SU-DHL-6 (cell line): ENCODE results near the gene TRIM33.

ENCODE experiments used
- H2AFZ ChIP-seq: fragments of 200-600 bp; sonication (generic); 2 replicates; pipeline ENCODE4 v1.6.1; 2014; ENCODE audit warnings: low read depth, mild to moderate bottlenecking, moderate library complexity, mixed read lengths, antibody characterized with exemption, low read length; ENCODE audit not compliant: severe bottlenecking
- H3F3A ChIP-seq: fragments of 200-600 bp; shearing (Covaris generic); 2 replicates; pipeline ENCODE4 v1.6.0; 2016; ENCODE audit warnings: antibody characterized with exemption, mild to moderate bottlenecking; ENCODE audit not compliant: insufficient read depth
- H3K27ac ChIP-seq: fragments of 200-600 bp; sonication (generic); 2 replicates; pipeline ENCODE4 v1.5.1; 2016; ENCODE audit warnings: low read depth, mild to moderate bottlenecking, low read length, moderate library complexity, mixed read lengths
- H3K27me3 ChIP-seq: fragments of 200-600 bp; sonication (generic), shearing (Covaris generic); 2 replicates; pipeline ENCODE4 v1.6.0; 2014; ENCODE audit warnings: mild to moderate bottlenecking, low read length
- H3K36me3 ChIP-seq: fragments of 200-600 bp; sonication (generic); 2 replicates; pipeline ENCODE4 v1.6.1; 2014; ENCODE audit warnings: mild to moderate bottlenecking, low read length, mixed read lengths
- H3K4me2 ChIP-seq: fragments of 300-600, 200-600 bp; shearing (Covaris generic), sonication (generic); 2 replicates; pipeline ENCODE4 v1.6.0; 2014; ENCODE audit warnings: low read length, low read depth, mild to moderate bottlenecking; ENCODE audit not compliant: poor library complexity, severe bottlenecking
- H3K4me3 ChIP-seq: fragments of 200-600 bp; sonication (generic); 2 replicates; pipeline ENCODE4 v1.5.1; 2014; ENCODE audit warnings: antibody characterized with exemption, low read length, mild to moderate bottlenecking, mixed read lengths; ENCODE audit not compliant: insufficient read depth, poor library complexity, severe bottlenecking
- H3K79me2 ChIP-seq: fragments of 200-600 bp; sonication (generic); 2 replicates; pipeline ENCODE4 v1.6.1; 2014; ENCODE audit warnings: mild to moderate bottlenecking, low read length, moderate library complexity; ENCODE audit not compliant: insufficient read depth
- H3K9ac ChIP-seq: fragments of 200-600 bp; sonication (generic); 2 replicates; pipeline ENCODE4 v1.7.0; 2014; ENCODE audit warnings: mild to moderate bottlenecking, low read length
- H3K9me2 ChIP-seq: fragments of 200-600 bp; sonication (generic); replicated peaks from 2 replicates; pipeline ENCODE4 v1.6.1; 2014; ENCODE audit warnings: low read length; ENCODE audit not compliant: insufficient read depth
- H3K9me3 ChIP-seq: fragments of 200-600 bp; sonication (generic); 2 replicates; pipeline ENCODE4 v1.6.1; 2014; ENCODE audit warnings: low read length, mixed read lengths; ENCODE audit not compliant: insufficient read depth
- H4K20me1 ChIP-seq: fragments of 200-600 bp; sonication (generic); 2 replicates; pipeline ENCODE4 v1.6.1; 2014; ENCODE audit warnings: low read depth, mild to moderate bottlenecking, antibody characterized with exemption, low read length, moderate library complexity, mixed read lengths
- EZH2phosphoT487 ChIP-seq: fragments of 200-600 bp; sonication (generic), shearing (Covaris generic); conservative IDR thresholded peaks from 2 replicates; pipeline ENCODE4 v1.6.1; 2018; ENCODE audit warnings: mild to moderate bottlenecking, antibody characterized with exemption, low read length, moderate library complexity, mixed read lengths
- TF ChIP-seq, protein P1 (sequence below): fragments of 200-600 bp; sonication (generic); IDR thresholded peaks from one replicate; pipeline ENCODE4 v1.5.1; 2017; ENCODE audit warnings: antibody characterized with exemption, mild to moderate bottlenecking, low read length, moderate library complexity; ENCODE audit not compliant: insufficient read depth, poor library complexity, severe bottlenecking

The TRIM33 gene

DNA sequence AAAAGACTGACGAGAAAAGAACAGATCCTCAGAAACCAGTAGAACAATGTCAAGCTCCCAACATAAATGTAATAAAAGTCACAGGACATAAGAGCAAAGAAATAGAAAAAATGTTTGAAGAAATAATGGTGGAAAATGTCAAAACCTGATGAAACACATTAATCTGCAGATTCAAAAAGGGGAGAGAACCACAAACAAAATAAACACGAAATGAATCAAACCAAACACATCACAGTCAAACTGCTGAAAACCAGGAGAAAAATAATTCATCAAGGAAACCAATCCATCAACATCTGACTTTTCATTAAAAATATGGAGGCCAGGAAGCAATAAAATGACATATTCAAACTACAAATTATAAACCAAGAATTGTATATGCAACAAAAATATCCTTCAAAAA lies 31.9 kb downstream of the TRIM33 start:
- no peak overlapping the region for H3K27ac ChIP-seq
- H3K4me3 ChIP-seq, result no peak overlapping the region
- no peak overlapping the region for H2AFZ ChIP-seq
- no peak overlapping the region for H3K4me2 ChIP-seq
- no peaks in the 10 kb centered on the region for H3K27me3 ChIP-seq
- H3K36me3 ChIP-seq, result 0 out of 2 replicates have a peak, but pooled peaks cover 4% of the 10 kb centered on the region
- no peak overlapping the region for H3K9ac ChIP-seq
- H3F3A ChIP-seq, result peaks cover 11% of the 10 kb centered on the region
- peaks cover 20% of the 10 kb centered on the region for H4K20me1 ChIP-seq
- H3K9me2 ChIP-seq, result no peaks in the 10 kb centered on the region
- H3K79me2 ChIP-seq, result peaks cover 96% of the 10 kb centered on the region
- H3K9me3 ChIP-seq, result no peaks in the 10 kb centered on the region
- TF ChIP-seq EZH2phosphoT487, result no peak
- TF ChIP-seq, protein P1, sequence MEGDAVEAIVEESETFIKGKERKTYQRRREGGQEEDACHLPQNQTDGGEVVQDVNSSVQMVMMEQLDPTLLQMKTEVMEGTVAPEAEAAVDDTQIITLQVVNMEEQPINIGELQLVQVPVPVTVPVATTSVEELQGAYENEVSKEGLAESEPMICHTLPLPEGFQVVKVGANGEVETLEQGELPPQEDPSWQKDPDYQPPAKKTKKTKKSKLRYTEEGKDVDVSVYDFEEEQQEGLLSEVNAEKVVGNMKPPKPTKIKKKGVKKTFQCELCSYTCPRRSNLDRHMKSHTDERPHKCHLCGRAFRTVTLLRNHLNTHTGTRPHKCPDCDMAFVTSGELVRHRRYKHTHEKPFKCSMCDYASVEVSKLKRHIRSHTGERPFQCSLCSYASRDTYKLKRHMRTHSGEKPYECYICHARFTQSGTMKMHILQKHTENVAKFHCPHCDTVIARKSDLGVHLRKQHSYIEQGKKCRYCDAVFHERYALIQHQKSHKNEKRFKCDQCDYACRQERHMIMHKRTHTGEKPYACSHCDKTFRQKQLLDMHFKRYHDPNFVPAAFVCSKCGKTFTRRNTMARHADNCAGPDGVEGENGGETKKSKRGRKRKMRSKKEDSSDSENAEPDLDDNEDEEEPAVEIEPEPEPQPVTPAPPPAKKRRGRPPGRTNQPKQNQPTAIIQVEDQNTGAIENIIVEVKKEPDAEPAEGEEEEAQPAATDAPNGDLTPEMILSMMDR, result no peak

DNA sequence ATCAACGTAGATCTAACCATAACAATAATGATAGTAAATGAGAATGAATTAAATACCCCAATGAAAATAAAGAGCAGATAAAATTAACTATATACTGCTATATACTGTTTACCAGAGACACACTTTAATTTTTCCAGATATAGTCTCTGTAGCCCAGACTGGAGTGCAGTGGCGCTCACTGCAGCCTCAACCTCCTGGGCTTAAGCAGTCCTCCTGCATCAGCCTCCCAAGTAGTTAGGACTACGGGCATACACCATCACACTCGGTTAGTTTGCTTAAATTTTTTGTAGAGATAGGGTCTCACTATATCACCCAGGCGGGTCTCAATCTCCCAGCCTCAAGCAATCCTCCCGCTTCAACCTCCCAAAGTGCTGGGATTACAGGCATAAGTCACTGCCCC lies 37.2 kb downstream of the TRIM33 start:
- Histone ChIP-seq H3K79me2 (peaks cover 100% of the 10 kb centered on the region), H2AFZ (no peak overlapping the region), H4K20me1 (peaks cover 32% of the 10 kb centered on the region), H3K9me3 (no peaks in the 10 kb centered on the region), H3K9me2 (no peaks in the 10 kb centered on the region), H3K27me3 (no peaks in the 10 kb centered on the region), H3K36me3 (no peaks in the 10 kb centered on the region), H3F3A (no peaks in the 10 kb centered on the region; the same call in 1 of the 2 replicates), H3K27ac (no peak overlapping the region), H3K9ac (no peak overlapping the region), H3K4me3 (no peak overlapping the region), H3K4me2 (no peak overlapping the region)
- TF ChIP-seq, protein P1, result no peak
- no peak for TF ChIP-seq EZH2phosphoT487

GRCh38 chr1:114472408-114472807 lies 38.6 kb downstream of the TRIM33 start:
- H3K9me2 ChIP-seq, result no peaks in the 10 kb centered on the region
- H3K27ac ChIP-seq, result no peak overlapping the region
- H3K36me3 ChIP-seq, result no peaks in the 10 kb centered on the region
- no peaks in the 10 kb centered on the region; the same call in 1 of the 2 replicates for H3F3A ChIP-seq
- H3K9me3 ChIP-seq, result no peaks in the 10 kb centered on the region
- H4K20me1 ChIP-seq, result peaks cover 28% of the 10 kb centered on the region
- no peak for TF ChIP-seq EZH2phosphoT487
- TF ChIP-seq, protein P1, result no peak
- H3K4me2 ChIP-seq, result no peak overlapping the region
- peaks cover 100% of the 10 kb centered on the region for H3K79me2 ChIP-seq
- no peaks in the 10 kb centered on the region for H3K27me3 ChIP-seq
- H2AFZ ChIP-seq, result no peak overlapping the region
- H3K4me3 ChIP-seq, result no peak overlapping the region
- H3K9ac ChIP-seq, result no peak overlapping the region

DNA sequence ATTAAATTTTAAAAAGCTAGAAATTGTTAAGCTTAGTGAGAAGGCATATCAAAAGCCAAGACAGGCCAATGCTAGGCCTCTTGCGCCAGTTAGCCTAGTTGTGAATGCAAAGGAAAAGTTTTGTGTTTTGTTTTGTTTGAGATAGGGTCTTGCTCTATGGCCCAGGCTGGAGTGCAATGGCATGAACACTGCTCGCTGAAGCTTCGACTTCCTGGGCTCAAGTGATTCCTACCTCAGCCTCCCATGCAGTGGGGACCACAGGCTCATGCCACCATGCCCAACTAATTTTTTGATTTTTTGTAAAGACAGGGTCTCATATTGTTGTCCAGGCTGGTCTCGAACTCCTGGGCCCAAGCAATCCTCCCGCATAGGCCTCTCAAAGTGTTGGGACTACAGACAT lies 40.3 kb downstream of the TRIM33 start:
- Histone ChIP-seq H3K9ac (no peak overlapping the region), H3K79me2 (peaks cover 100% of the 10 kb centered on the region), H4K20me1 (peaks cover 17% of the 10 kb centered on the region), H3F3A (no peaks in the 10 kb centered on the region), H3K9me2 (no peaks in the 10 kb centered on the region), H3K27ac (no peak overlapping the region), H2AFZ (no peak overlapping the region), H3K36me3 (no peaks in the 10 kb centered on the region), H3K4me2 (no peak overlapping the region), H3K27me3 (no peaks in the 10 kb centered on the region), H3K9me3 (no peaks in the 10 kb centered on the region), H3K4me3 (no peak overlapping the region)
- TF ChIP-seq, protein P1, result no peak
- TF ChIP-seq EZH2phosphoT487, result no peak
